Measurements from ENCODE around the gene RAB29.

The RAB29 gene

GRCh38 chr1:205800981-205801703, 25.9 kb upstream of the RAB29 start:
- intact Hi-C loops (cut with DNase I) = no loop called here
- no peak for DNase-seq

GRCh38 chr1:205800427-205800826, 25.1 kb upstream of the RAB29 start:
- peak in 4 of 42 donors; percentile 20 to 44 (median 33) for DNase-seq
- intact Hi-C loops (cut with DNase I) = no loop called here

GRCh38 chr1:205798577-205798976, 23.3 kb upstream of the RAB29 start:
- intact Hi-C loops (cut with DNase I) = loop anchor here (5.0 to 10.0 kb wide), 2 partner anchors 116 to 179 kb away; no protein-coding TSS in a partner anchor
- DNase-seq = no peak

GRCh38 chr1:205797168-205797567, 21.9 kb upstream of the RAB29 start:
- intact Hi-C loops (cut with DNase I) = loop anchor here (5.0 to 10.0 kb wide), 2 partner anchors 118 to 180 kb away; no protein-coding TSS in a partner anchor
- DNase-seq = no peak

- no peak for DNase-seq
- intact Hi-C loops (cut with DNase I) = loop anchor here (10.0 kb wide), 1 partner anchor 121 kb away; no protein-coding TSS in a partner anchor
Measured at GRCh38 chr1:205794011-205794730, 18.9 kb upstream of the RAB29 start.

DNA sequence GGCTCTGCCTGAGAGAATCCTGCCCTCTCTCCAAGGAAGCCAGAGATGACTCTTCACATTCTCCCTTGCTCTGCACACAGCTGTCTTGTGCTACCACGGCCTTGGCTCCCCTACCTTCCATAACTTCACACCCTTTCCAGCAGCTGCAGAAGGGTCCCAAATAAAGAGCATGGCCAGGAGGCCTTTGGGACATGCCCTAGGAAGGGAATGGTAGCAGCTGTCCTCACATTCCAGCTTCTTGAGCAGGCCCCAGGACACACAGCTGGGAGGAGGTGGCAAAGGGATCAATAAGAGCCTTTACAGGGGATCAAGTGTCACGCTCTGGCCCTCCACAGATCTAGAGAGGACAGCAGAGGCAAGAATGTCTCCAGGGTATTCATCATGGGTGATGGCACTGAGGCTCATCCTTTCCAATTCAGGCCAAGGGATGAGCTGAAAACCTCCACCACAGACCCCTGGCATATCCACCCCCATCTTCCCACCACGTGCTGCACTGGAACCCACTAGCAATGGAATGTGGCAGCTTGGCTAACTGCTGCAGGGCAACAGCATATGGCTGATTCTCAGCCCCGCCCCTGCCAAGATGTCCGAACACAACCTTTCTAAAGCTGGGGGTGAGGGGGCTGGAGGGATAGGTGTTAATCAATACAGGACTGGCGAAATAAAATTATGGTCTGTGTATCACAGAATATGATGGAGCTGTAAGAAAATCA, 17.8 kb upstream of the RAB29 start:
- DNase-seq = no peak
- intact Hi-C loops (cut with DNase I) = loop anchor here (10.0 kb wide), 1 partner anchor 122 kb away; no protein-coding TSS in a partner anchor

DNA sequence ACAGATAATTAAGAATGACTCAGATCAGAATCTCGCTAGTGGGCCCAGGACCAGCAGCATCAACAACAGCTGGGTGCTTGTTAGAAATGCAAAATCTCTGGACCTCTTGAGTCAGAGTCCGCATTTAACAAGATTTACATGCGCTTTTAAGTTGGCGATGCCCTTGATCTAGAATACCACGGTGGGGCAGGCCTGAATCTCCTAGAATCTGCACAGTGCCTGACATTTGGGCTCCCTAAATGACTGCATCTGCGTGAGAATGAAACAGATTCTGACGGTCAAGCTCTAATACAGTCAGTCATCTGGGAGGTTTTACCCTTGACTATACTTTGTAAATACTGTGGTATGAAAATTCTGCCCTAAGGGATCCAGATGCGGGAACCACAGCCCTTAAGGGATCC, 17.2 kb upstream of the RAB29 start:
- DNase-seq = no peak
- intact Hi-C loops (cut with DNase I) = loop anchor here (10.0 kb wide), 1 partner anchor 122 kb away; no protein-coding TSS in a partner anchor

DNA sequence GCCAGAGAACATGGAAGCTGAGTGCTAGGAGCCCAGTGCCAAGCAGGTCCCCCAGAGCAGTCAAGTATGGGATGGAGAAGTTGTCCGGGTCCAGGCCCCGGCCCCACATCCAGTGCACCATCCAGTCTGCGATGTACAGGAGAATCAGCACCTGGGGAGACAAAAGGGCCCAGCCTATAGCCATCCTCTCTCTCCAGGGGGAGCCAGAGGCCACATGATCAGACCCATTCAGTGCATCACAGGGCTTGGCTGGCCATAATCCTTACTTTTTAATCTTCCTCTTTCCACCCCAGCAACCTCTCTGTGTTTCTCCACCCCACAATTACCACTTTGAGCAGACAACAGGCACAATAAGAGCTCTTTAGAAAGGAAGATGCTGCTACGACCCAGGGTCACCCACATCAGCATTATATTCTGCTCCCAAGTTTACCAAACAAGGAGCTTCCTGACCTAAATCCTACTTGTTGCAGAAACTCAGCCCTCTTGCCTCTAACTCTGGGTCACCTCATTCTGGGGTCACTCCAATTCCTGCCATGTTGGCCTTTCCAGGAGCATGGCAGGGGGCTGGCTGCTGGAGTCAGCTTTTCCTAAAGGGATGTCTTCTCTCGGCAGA, 16.4 kb upstream of the RAB29 start:
- DNase-seq = peak; percentile 44 to 90 (median 80)
- intact Hi-C loops (cut with DNase I) = loop anchor here (10.0 kb wide), 1 partner anchor 123 kb away; no protein-coding TSS in a partner anchor

- no peak for DNase-seq
- intact Hi-C loops (cut with DNase I) = no loop called here
Measured at GRCh38 chr1:205787287-205787916, 12.1 kb upstream of the RAB29 start.

DNA sequence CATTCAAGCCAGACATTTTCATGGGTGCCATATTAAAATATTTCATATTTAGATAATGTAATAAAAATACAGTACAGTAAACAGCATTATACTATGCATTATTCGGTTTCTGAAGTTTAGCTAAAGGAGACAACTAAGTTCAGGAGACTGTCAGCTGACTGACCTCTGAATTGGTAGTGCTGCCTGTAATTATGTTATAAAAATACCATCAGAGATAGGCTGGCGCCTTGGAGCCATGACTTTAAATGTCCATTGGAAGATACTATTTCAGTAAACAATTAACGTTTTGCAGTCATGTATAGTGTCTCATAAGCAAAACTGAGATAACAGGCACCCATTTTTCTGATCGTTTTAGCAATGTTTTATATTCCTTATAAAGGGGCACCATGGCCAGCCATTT, 11.3 kb upstream of the RAB29 start:
- intact Hi-C loops (cut with DNase I) = no loop called here
- no peak for DNase-seq

DNA sequence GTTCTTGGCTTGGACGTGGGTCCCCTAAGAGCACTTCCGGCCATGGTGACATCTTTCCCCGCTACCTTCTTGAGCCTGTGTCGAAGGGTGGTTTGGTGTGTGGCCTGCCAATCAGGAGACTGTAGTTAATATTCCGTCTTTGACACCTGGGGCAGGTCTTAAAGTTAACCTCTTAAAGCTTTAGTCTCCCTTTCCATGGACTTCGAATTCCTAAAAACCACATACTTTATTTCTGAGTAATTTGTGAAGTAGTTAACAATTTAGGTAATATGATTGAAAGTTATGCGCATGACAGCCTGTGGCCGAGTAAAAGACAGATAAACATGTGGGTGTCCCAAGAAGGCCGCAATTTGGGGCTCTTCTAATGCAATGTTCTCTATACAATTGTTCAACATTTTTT, 10.2 kb upstream of the RAB29 start:
- DNase-seq = no peak
- intact Hi-C loops (cut with DNase I) = no loop called here

GRCh38 chr1:205783904-205784303, 8.6 kb upstream of the RAB29 start:
- intact Hi-C loops (cut with DNase I) = no loop called here
- DNase-seq = peak in 2 of 42 donors; percentile 15 to 42

DNA sequence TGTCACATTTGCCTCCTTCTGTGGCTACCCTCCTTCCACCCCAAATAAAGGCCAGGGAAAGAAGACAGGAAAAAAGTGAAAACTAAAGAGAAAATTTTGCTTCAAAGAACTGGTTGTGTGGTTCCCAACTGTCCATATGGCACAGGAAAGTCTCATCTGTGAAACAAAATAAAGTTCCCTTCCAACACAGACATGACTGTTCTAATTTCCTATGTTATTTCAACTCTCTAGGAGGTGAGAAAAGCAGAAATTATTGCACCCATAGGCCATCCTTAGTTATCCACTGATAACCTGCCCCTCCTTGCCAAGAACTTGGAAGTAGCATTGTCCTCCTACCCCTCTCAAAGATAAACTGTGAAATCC, 8.1 kb upstream of the RAB29 start:
- intact Hi-C loops (cut with DNase I) = no loop called here

DNA sequence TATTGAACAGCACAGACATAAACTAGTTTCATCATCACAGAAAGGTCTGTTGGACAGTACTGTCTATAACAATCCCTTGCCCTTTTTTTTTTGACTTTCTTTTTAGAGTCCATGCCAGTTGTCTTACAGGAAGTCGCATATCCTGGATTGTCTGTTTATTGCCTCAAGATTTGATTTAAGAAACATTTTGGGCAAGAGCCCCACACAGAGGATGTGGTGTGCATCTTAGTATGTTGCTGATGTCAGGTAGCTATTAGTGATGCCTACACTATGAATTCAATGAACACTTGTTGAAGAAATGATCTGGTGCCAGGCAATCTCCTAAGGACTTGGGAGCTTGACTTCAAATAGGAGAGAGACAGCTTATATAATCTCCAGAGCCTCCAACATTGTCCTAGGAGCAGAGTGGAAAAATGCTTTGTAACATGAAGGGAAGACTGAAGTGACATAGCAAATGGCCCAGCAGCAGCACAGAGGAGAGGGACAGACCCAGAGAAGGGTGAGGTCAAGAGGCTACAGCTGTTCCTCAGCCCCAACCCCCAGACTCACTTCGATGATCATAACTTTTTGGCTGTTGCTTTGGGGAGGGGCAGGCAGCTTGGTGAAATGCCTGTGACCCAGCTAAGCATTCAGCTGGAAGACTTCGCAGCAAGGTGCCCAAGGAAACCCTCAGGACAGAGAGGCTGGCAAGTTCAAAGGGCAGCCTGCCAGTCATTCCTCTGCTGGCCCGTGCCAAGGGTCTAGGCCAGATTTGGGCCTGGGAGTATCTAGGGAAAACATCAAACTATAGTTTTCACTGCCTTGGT, 7.5 kb upstream of the RAB29 start:
- DNase-seq = no peak
- intact Hi-C loops (cut with DNase I) = no loop called here

More for the DNA sequence above, 8.1 kb upstream of the RAB29 start:
- DNase-seq = no peak

GRCh38 chr1:205780335-205780734, 5.1 kb upstream of the RAB29 start:
- DNase-seq = no peak
- intact Hi-C loops (cut with DNase I) = no loop called here

DNA sequence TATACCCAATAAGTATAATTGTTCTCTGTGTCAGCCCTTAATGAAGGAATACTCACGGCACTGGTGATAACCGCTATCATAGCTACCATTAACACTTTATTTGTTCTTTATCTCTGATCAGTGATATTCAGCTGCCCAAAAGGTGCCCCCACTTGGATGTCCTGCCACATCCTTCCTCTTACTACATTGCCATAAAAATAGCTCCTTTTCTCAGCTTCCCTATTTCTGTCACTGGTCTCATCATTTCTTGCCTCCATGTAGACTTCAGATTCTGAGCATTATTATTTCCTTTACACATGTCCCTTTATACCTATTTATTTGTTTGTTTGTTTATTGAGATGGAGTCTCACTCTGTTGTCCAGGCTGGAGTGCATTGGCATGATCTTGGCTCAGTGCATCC, 2.7 kb upstream of the RAB29 start:
- DNase-seq = no peak
- intact Hi-C loops (cut with DNase I) = no loop called here

- intact Hi-C loops (cut with DNase I) = no loop called here
Measured at GRCh38 chr1:205775717-205776056, 405 bp upstream of the RAB29 start.

More at GRCh38 chr1:205775717-205776056, 405 bp upstream of the RAB29 start:
- no peak for DNase-seq
